ENCODE measurements around the gene HPSE2.
"Not testable (repeated sequence)": the region's sequence is repeated elsewhere in the genome, so short reads cannot be mapped to it uniquely, and the experiment has no call there.

The HPSE2 gene

GRCh38 chr10:99161165-99161564 lies 74.5 kb downstream of the HPSE2 start:
- no peak for DNase-seq

DNA sequence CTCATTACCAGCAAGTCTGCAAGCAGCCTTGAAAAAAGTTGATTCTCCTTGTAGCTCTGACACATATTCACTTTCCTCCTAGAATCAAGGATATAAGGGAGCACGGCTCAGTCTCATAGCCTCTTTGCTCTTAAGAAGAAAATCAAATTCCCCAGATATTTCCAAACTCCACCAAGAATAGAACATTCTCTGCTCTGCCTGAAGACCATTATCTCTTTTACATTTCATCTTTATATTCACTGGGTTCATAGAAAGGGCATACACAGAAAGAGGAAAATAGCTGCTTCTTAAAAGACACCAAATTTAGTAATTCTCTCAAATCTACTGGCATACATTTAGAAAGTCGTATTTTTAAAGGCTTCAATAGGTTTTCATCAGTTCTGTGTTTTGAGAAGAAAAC lies 92.0 kb downstream of the HPSE2 start:
- DNase-seq, result no peak

- DNase-seq, result no peak
These were observed 92.6 kb downstream of the HPSE2 start for GRCh38 chr10:99143011-99143410.

GRCh38 chr10:99132897-99133296 lies 102.8 kb downstream of the HPSE2 start:
- not testable (repeated sequence) for DNase-seq

- no peak for DNase-seq
These were observed 109.8 kb downstream of the HPSE2 start for GRCh38 chr10:99125879-99126278.

- no peak for DNase-seq
These were observed 111.3 kb downstream of the HPSE2 start for GRCh38 chr10:99124376-99124775.

- no peak for DNase-seq
These were observed 111.8 kb downstream of the HPSE2 start for GRCh38 chr10:99123851-99124250.

DNA sequence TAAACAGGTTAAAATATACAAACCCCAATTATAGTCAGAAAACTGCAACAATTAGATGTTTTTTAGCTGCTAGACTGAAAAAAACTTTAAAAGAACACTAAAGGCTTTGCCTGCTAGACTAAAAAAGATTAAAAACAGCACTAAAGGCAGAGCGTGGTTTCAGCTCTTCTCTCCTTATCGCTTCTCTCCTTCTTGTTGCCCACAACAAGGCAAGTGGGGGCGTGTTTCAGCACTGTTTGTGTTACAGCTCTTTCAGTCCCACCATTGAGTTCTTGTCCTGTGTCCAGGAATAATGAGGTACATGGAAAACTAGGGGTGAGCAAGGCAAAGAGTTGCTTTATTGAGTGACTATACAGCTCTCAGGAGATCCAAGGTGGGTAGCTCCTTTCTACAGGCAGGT lies 112.3 kb downstream of the HPSE2 start:
- DNase-seq, result no peak

- no peak for DNase-seq
These were observed 116.3 kb downstream of the HPSE2 start for GRCh38 chr10:99119258-99119748.

GRCh38 chr10:99115703-99116102 lies 119.9 kb downstream of the HPSE2 start:
- no peak for DNase-seq

GRCh38 chr10:99085358-99085757 lies 150.3 kb downstream of the HPSE2 start:
- no peak for DNase-seq

GRCh38 chr10:99084161-99084560 lies 151.5 kb downstream of the HPSE2 start:
- peak in 1 of 2 experiments; percentile 31 for DNase-seq

- no peak for DNase-seq
These were observed 155.2 kb downstream of the HPSE2 start for GRCh38 chr10:99080275-99080945.

DNA sequence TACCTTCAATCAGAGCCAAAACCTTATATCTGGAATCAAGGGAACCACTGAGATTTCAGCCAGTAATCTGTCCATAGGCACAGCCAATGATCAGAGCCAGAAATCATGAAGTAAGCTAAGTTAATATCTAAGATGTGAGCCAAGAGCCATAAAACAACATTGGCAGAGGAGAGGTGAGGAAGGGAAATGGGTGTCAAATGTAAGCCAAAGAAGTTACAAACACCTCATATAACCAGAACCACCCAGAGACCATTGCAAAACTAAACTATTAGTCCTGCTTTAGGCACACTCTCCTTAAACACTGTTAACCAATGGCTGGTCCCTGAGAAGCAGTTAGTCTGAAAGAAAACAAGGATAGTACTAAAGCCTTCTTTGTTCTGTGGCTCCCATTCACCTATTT lies 173.1 kb downstream of the HPSE2 start:
- no peak for DNase-seq

GRCh38 chr10:99058762-99059161 lies 176.9 kb downstream of the HPSE2 start:
- no peak for DNase-seq

DNA sequence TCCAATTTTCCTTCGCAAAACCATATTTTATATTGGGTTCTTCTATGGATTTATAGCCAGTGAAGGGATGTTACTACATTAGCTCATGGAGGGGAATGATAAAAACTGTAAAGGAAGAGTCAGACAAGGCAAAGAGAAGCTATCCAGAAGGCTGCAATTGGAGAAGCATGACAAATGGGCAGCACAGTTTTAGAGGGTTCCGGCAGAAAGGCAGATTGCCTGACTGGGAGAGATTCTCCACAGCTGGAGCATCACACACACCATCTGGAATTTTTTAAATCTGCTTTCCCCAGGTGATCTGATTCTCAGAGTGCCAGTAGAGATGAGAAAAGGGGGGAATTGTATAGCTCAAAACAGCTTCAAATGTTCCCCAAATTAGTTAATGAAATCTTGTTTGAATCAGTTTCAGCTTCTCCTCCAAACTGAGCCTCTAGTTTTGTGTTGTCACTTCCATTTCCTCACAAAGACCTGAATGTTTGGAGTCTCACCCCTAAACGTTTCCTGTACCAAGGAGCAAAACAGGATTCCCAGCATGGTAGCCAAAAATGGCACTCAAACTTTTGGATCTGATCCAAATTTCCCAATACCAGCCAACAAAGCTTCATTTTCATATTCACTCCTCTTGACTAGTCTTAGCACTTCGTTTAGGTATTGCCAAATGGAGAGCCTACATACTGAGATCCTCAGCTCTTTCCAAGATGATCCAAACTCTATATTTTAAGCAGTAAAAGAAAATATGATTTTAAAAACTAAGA lies 177.5 kb downstream of the HPSE2 start:
- DNase-seq, result no peak

- DNase-seq, result no peak
These were observed 190.0 kb downstream of the HPSE2 start for GRCh38 chr10:99045671-99046070.

- no peak for DNase-seq
These were observed 193.4 kb downstream of the HPSE2 start for GRCh38 chr10:99042051-99042771.

DNA sequence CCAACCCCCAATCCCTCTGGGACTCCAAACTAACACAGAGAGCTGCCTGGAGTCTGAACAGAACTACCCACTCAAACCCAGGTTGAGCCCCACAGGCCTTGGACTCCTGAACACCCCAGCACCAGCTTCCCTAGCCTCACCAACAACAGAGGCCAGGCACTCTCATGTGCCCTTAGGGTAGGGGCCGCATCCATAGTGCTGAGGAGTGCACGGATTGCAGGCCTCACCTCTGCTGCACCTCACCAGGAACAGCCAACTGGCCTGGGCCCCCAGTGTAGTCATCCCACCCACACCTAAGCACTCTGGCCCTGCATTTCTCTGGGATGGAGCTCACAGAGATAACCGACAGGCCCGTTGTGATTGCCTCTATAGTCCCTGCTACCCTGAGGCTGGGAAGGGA lies 194.2 kb downstream of the HPSE2 start:
- no peak for DNase-seq

DNA sequence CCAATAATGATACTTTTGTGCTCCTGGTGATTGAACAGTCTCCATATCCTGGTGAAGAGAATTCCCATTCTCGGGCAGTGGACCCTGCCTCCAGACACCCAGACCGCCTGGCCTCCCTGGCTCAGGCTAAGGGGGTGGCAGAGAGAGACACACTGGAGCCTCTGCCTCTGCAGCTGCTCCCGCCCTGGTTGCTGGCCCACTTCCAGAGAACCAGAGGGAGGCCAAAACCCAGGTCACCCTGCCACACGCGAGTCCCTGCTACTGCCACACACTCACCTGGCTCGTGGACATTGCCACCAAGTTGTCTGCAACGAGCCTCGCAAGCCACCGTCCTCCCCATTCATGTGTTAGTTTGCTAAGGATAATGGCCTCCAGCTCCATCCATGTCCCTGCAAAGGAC lies 221.8 kb downstream of the HPSE2 start:
- DNase-seq, result no peak

DNA sequence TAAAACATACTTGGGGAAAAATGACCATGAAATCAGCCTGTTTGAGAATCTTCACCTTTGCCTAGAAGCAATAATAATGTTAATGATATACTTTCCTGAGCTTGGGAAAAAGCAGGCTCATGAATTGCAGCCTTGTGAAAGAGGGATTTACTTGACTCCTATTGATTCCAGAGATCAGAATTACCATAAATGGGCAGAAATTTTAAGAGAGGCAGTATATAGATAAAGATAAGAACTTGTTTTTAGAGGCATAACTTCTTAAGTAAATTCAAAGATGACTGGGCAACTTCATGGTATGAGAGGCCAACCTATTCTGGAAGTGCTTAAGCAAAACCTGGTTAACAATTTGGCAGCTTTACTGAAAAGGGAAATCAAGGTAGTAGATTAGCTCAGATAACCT lies 225.4 kb downstream of the HPSE2 start:
- DNase-seq, result no peak

GRCh38 chr10:99008054-99008453 lies 227.6 kb downstream of the HPSE2 start:
- DNase-seq, result no peak

- no peak for DNase-seq
These were observed 228.2 kb downstream of the HPSE2 start for GRCh38 chr10:99007457-99007856.

GRCh38 chr10:99005254-99005653 lies 230.4 kb downstream of the HPSE2 start:
- DNase-seq, result no peak
